SK-MEL-5 (cell line): ENCODE data around the gene GPR176. TPM values are rescaled to one million over a fixed set of nuclear protein-coding genes. Genes with fewer than 3 reads are reported as not detected.

Experiments
- DNase-seq: peaks from one replicate; pipeline ENCODE4 v3.0.0-alpha.2; 2016; ENCODE audit warnings: low read depth, low spot score
- in situ Hi-C: cut with HindIII; loops from 2 replicates; pipeline ENCODE4 v1.10.0; 2016; ENCODE audit warnings: low sequenced_read_pairs, high pct_unique_total_duplicates, low pct_unique_long_range_greater_than_20kb
- total RNA-seq: library from RNA; depleted of rRNA; stranded (reverse); fragments of >200 nt; shearing (Covaris generic); gene quantifications from 2 replicates; pipeline ENCODE4 v1.2.3, GENCODE V29; 2014

The GPR176 gene
- total RNA-seq, 1 experiment from 2014 or later: 6.3 TPM

GRCh38 chr15:39801641-39802309 is 118.3 kb downstream of the GPR176 start:
- DNase-seq: peak; percentile 54
- in situ Hi-C loops: no loop called here

GRCh38 chr15:39799552-39800011 is 120.5 kb downstream of the GPR176 start:
- in situ Hi-C loops: no loop called here
- no peak for DNase-seq

DNA sequence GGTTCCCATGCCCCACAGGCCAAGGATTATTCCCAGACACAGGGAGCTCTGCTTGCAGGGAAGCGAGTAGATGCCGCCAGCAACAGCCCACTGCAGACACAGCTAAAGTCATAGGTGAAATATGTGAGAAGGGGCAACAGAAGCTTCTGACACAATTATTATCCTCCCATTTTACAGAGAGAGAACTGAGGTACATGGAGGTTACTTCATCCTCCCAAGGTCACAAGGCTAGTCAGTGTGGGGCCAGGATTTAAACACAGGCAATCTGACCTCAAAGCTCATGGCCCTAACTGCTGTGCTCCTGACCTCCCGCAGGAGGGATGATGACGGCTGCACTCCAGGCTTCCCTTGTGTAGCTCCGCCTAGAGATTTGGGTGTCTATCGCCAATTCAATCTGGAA is 121.7 kb downstream of the GPR176 start:
- in situ Hi-C loops: no loop called here

GRCh38 chr15:39797407-39797806 is 122.7 kb downstream of the GPR176 start:
- no peak for DNase-seq
- in situ Hi-C loops: no loop called here

More for the DNA sequence above, 121.7 kb downstream of the GPR176 start:
- no peak for DNase-seq

GRCh38 chr15:39796601-39797000 is 123.5 kb downstream of the GPR176 start:
- in situ Hi-C loops: no loop called here

DNA sequence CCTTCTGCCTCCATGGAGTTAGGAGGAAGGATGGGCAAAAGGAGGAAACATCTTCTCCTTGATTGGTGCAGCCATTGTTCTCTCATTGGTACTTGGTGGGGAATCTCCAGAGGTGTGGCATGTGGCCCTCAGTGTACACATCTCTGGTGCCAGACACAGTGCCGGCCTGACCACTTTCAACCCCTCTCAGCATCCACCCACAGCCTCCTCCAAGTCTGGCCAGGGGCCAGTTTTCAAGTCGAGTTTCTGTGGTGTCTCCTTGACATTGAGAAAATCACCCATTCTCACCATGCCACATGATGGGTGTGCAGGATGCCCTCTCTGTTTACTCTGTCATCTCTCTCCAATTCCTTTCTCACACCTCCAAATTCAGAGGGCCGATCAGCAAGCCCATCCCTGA is 124.6 kb downstream of the GPR176 start:
- in situ Hi-C loops: no loop called here
- no peak for DNase-seq

More at GRCh38 chr15:39796601-39797000, 123.5 kb downstream of the GPR176 start:
- no peak for DNase-seq

GRCh38 chr15:39794954-39795353 is 125.1 kb downstream of the GPR176 start:
- in situ Hi-C loops: no loop called here
- DNase-seq: no peak

GRCh38 chr15:39793923-39794322 is 126.1 kb downstream of the GPR176 start:
- no peak for DNase-seq
- in situ Hi-C loops: no loop called here

DNA sequence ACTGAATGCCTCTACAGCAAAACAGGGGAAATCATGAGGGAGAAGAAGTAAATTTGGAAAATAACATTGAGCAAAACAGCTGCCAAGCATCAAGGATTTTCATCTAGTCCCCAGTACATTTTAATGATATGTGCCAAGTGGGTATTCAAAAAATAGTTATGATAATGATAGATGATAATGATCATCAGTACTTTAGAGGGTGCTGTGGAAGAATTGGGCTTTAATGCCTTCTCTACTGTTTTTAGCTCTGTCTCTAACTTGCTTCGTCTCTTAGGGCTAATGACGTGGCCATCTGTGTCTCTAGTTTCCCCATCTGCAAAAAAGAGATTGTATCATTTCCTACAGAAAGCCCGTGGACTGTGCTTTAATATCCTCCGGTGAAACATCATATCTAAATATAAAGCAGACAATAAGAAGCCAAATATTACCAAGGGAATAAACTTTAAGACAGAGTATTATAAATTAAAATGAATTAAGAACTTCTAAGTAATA is 127.2 kb downstream of the GPR176 start:
- DNase-seq: no peak
- in situ Hi-C loops: no loop called here

- in situ Hi-C loops: no loop called here
- no peak for DNase-seq
Observed at GRCh38 chr15:39792025-39792843, 127.8 kb downstream of the GPR176 start.

- in situ Hi-C loops: no loop called here
- no peak for DNase-seq
Observed at GRCh38 chr15:39789736-39790135, 130.3 kb downstream of the GPR176 start.

GRCh38 chr15:39788800-39789565 is 131.1 kb downstream of the GPR176 start:
- in situ Hi-C loops: no loop called here
- DNase-seq: no peak

- DNase-seq: no peak
- in situ Hi-C loops: no loop called here
Observed at GRCh38 chr15:39788108-39788507, 132.0 kb downstream of the GPR176 start.

- DNase-seq: no peak
- in situ Hi-C loops: no loop called here
Observed at GRCh38 chr15:39787479-39787878, 132.6 kb downstream of the GPR176 start.

DNA sequence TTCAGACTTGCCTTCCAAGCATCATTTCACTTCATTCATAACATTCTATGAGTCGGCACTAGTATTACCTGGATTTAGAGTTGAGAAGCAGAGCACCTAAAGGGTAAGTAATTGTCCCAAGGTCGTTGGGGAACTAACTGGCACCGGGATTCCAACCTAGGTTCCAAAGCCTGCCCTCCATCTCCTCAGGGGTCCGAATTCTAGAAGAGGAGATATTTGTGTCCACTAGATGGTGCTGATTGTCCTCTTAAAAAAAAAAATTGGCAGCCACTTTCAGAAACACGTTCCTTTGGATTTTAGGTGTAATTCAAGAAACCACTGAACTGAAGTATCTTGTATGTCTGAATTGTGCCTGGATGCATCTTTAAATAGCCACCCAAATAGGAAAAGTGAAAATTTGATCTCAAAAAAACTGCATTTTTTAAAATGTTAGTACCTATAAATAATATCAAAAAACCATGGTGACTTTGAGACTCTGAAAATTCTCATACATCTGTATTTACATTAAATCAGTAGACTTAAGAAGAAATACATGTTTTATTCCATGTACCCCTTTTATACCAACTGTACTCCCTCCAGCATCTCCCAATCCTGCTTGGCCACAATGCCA is 133.5 kb downstream of the GPR176 start:
- in situ Hi-C loops: no loop called here
- DNase-seq: peak; percentile 73

- in situ Hi-C loops: no loop called here
- no peak for DNase-seq
Observed at GRCh38 chr15:39785841-39786240, 134.2 kb downstream of the GPR176 start.

- DNase-seq: no peak
- in situ Hi-C loops: no loop called here
Observed at GRCh38 chr15:39785139-39785538, 134.9 kb downstream of the GPR176 start.

- in situ Hi-C loops: no loop called here
- no peak for DNase-seq
Observed at GRCh38 chr15:39784638-39785037, 135.4 kb downstream of the GPR176 start.
